Skeletal muscle satellite cell (primary cell): ENCODE measurements around the gene ZNF831.

Source experiments
- H3K27me3 ChIP-seq: 2 replicates; pipeline ENCODE4 v1.7.0; 2013; ENCODE audit warnings: low read length; ENCODE audit not compliant: control insufficient read depth, insufficient read depth
- H3K36me3 ChIP-seq: 2 replicates; pipeline ENCODE4 v1.7.0; 2013; ENCODE audit warnings: mild to moderate bottlenecking, control low read depth, low read length; ENCODE audit not compliant: insufficient read depth
- H3K4me1 ChIP-seq: 2 replicates; pipeline ENCODE4 v1.7.0; 2013; ENCODE audit warnings: low read length; ENCODE audit not compliant: control insufficient read depth, insufficient read depth
- H3K4me2 ChIP-seq: 2 replicates; pipeline ENCODE4 v1.7.0; 2013; ENCODE audit warnings: mild to moderate bottlenecking, low read length
- H3K4me3 ChIP-seq: 2 replicates; pipeline ENCODE4 v1.7.0; 2013; ENCODE audit warnings: low read length
- H3K9ac ChIP-seq: 2 replicates; pipeline ENCODE4 v1.7.0; 2013; ENCODE audit warnings: mild to moderate bottlenecking, low read depth, low read length, moderate library complexity
- H3K9me3 ChIP-seq: replicated peaks from 2 replicates; pipeline ENCODE4 v1.7.0; 2013; ENCODE audit warnings: mild to moderate bottlenecking, control low read depth, low read length

The ZNF831 gene

GRCh38 chr20:59175861-59176260 lies 12.2 kb downstream of the ZNF831 start:
- Histone ChIP-seq H3K4me2 (no peak overlapping the region), H3K9ac (no peak overlapping the region), H3K4me3 (no peak overlapping the region), H3K36me3 (no peaks in the 10 kb centered on the region), H3K4me1 (no peaks in the 10 kb centered on the region), H3K9me3 (no peaks in the 10 kb centered on the region), H3K27me3 (no peaks in the 10 kb centered on the region)

- H3K4me1 ChIP-seq, result no peaks in the 10 kb centered on the region
- no peak overlapping the region for H3K4me3 ChIP-seq
Measured at GRCh38 chr20:59176812-59177211, 13.2 kb downstream of the ZNF831 start.

GRCh38 chr20:59177266-59178250 lies 13.9 kb downstream of the ZNF831 start:
- no peaks in the 10 kb centered on the region for H3K4me1 ChIP-seq
- H3K9me3 ChIP-seq, result no peaks in the 10 kb centered on the region
- no peak overlapping the region for H3K9ac ChIP-seq
- H3K4me3 ChIP-seq, result no peak overlapping the region
- H3K4me2 ChIP-seq, result no peak overlapping the region
- H3K36me3 ChIP-seq, result no peaks in the 10 kb centered on the region
- H3K27me3 ChIP-seq, result no peaks in the 10 kb centered on the region

More at GRCh38 chr20:59176812-59177211, 13.2 kb downstream of the ZNF831 start:
- no peaks in the 10 kb centered on the region for H3K27me3 ChIP-seq
- no peaks in the 10 kb centered on the region for H3K36me3 ChIP-seq
- no peaks in the 10 kb centered on the region for H3K9me3 ChIP-seq
- no peak overlapping the region for H3K9ac ChIP-seq
- no peak overlapping the region for H3K4me2 ChIP-seq

- no peaks in the 10 kb centered on the region for H3K4me1 ChIP-seq
- H3K4me3 ChIP-seq, result no peak overlapping the region
- no peak overlapping the region for H3K4me2 ChIP-seq
- no peaks in the 10 kb centered on the region for H3K9me3 ChIP-seq
- H3K36me3 ChIP-seq, result no peaks in the 10 kb centered on the region
- H3K9ac ChIP-seq, result no peak overlapping the region
- no peaks in the 10 kb centered on the region for H3K27me3 ChIP-seq
Measured at GRCh38 chr20:59178983-59179595, 15.5 kb downstream of the ZNF831 start.

GRCh38 chr20:59179988-59180387 lies 16.4 kb downstream of the ZNF831 start:
- H3K36me3 ChIP-seq, result no peaks in the 10 kb centered on the region
- no peaks in the 10 kb centered on the region for H3K27me3 ChIP-seq
- no peaks in the 10 kb centered on the region for H3K4me1 ChIP-seq
- H3K9me3 ChIP-seq, result no peaks in the 10 kb centered on the region
- no peak overlapping the region for H3K9ac ChIP-seq
- no peak overlapping the region for H3K4me2 ChIP-seq
- no peak overlapping the region for H3K4me3 ChIP-seq

GRCh38 chr20:59181936-59182335 lies 18.3 kb downstream of the ZNF831 start:
- H3K9me3 ChIP-seq, result no peaks in the 10 kb centered on the region
- H3K4me3 ChIP-seq, result no peak overlapping the region
- no peak overlapping the region for H3K9ac ChIP-seq
- no peaks in the 10 kb centered on the region for H3K36me3 ChIP-seq
- H3K4me1 ChIP-seq, result no peaks in the 10 kb centered on the region
- no peak overlapping the region for H3K4me2 ChIP-seq
- no peaks in the 10 kb centered on the region for H3K27me3 ChIP-seq

GRCh38 chr20:59182401-59183044 lies 18.9 kb downstream of the ZNF831 start:
- Histone ChIP-seq H3K9ac (no peak overlapping the region), H3K27me3 (no peaks in the 10 kb centered on the region), H3K36me3 (no peaks in the 10 kb centered on the region), H3K4me2 (no peak overlapping the region), H3K4me3 (no peak overlapping the region), H3K4me1 (no peaks in the 10 kb centered on the region), H3K9me3 (no peaks in the 10 kb centered on the region)

- no peaks in the 10 kb centered on the region for H3K36me3 ChIP-seq
- no peaks in the 10 kb centered on the region for H3K27me3 ChIP-seq
- H3K9me3 ChIP-seq, result no peaks in the 10 kb centered on the region
- no peak overlapping the region for H3K9ac ChIP-seq
- H3K4me1 ChIP-seq, result no peaks in the 10 kb centered on the region
- no peak overlapping the region for H3K4me3 ChIP-seq
- H3K4me2 ChIP-seq, result no peak overlapping the region
Measured at GRCh38 chr20:59183751-59184150, 20.1 kb downstream of the ZNF831 start.

- H3K4me2 ChIP-seq, result no peak overlapping the region
- H3K4me1 ChIP-seq, result no peaks in the 10 kb centered on the region
- no peaks in the 10 kb centered on the region for H3K36me3 ChIP-seq
- no peaks in the 10 kb centered on the region for H3K9me3 ChIP-seq
- H3K9ac ChIP-seq, result no peak overlapping the region
- H3K27me3 ChIP-seq, result no peaks in the 10 kb centered on the region
- H3K4me3 ChIP-seq, result no peak overlapping the region
Measured at GRCh38 chr20:59184880-59185447, 21.3 kb downstream of the ZNF831 start.

- Histone ChIP-seq H3K9ac (no peak overlapping the region), H3K4me2 (no peak overlapping the region), H3K27me3 (no peaks in the 10 kb centered on the region), H3K36me3 (no peaks in the 10 kb centered on the region), H3K9me3 (no peaks in the 10 kb centered on the region), H3K4me3 (no peak overlapping the region), H3K4me1 (no peaks in the 10 kb centered on the region)
Measured at GRCh38 chr20:59185809-59186208, 22.2 kb downstream of the ZNF831 start.

GRCh38 chr20:59190466-59190865 lies 26.8 kb downstream of the ZNF831 start:
- H3K4me2 ChIP-seq, result no peak overlapping the region
- no peak overlapping the region for H3K9ac ChIP-seq
- H3K36me3 ChIP-seq, result no peaks in the 10 kb centered on the region
- no peak overlapping the region for H3K4me3 ChIP-seq
- no peaks in the 10 kb centered on the region for H3K9me3 ChIP-seq
- no peaks in the 10 kb centered on the region for H3K4me1 ChIP-seq
- H3K27me3 ChIP-seq, result no peaks in the 10 kb centered on the region
